Left lobe of liver (tissue), 2 donors: Measurements from ENCODE around the gene WDFY3. TPM values are rescaled to one million over a fixed set of nuclear protein-coding genes. Genes with fewer than 3 reads are reported as not detected.

Experiments used
- ATAC-seq: fragments of 200-7000 bp; cut with Tn5 transposase; one replicate; pipeline ENCODE4 v1.9.1; 2020; ENCODE audit warnings: mild to moderate bottlenecking, moderate library complexity
- DNase-seq: peaks from one replicate; pipeline ENCODE4 v3.0.0-alpha.2; 2020; ENCODE audit warnings: low spot score
- total RNA-seq: library from RNA; stranded (reverse); gene quantifications from one replicate; pipeline ENCODE4 v1.2.1, GENCODE V29; 2021
- donor health status: DM: no; HTN: no; CAD: no; lungs with moderate emphysema.
- donor health status: DM: no; HTN: yes; CAD: no.

Gene WDFY3
- total RNA-seq, 1 donor from 2014 or later = 27.0 TPM

- DNase-seq (no peak), ATAC-seq (no peak)
Measured at GRCh38 chr4:84644087-84644486, 322.4 kb downstream of the WDFY3 start.

GRCh38 chr4:84639145-84639544, 327.3 kb downstream of the WDFY3 start:
- no peak for ATAC-seq

DNA sequence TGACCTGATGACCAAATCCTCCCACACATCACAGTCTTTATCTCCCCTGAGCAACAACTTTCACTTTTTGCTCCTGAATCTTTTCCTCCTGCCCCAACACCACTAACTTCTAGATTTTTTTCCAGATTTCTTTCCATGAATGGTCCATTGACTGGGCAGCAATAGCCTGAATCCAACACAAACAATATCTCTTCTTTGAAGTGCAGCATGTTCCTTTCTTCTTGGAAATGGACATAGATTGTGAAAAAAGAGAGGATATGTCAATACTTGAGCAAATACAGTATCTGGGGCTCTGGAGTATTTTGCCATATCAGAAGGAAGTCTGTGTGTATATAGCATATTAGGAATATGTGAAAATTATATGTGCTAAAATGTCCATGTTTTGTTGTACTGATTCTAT, 328.4 kb downstream of the WDFY3 start:
- ATAC-seq = no peak
- no peak for DNase-seq

More at GRCh38 chr4:84639145-84639544, 327.3 kb downstream of the WDFY3 start:
- DNase-seq = no peak

DNA sequence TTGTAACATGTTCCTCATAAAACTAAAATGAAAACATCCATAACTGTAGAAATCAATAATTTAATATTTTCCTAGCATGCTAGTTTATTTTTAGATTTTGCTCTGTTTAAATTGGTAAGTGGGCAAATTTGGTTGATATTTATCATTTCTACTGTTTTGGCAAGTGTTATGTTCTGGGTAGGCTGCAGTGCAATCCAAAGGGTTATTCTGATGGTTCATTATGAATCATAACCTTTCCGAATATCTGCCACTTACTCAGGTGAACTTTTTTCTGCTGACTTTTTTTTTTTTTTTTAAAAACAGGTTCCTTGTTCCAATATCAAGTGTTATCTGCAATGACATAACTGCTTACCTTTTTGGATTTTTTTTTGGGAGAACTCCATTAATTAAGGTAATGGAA, 331.5 kb downstream of the WDFY3 start:
- DNase-seq = no peak
- ATAC-seq = no peak

DNA sequence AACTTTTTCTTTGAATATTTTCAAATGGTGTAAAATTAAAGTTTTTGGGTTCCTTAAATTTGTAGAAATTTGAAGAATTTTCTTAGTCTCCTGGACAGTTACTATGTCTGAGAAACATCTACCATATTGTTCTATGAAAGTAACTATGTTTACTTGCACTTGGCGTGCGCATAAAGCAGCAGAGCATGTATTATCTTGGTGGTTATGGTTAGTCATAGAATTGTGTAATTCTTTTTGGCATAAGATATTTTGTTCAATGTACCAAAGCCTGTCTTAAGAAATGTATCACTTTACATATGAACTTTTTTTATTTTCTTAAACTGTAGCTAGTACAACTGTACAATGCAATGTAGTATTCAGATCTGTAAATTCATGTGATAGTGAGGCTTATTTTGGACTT, 334.4 kb downstream of the WDFY3 start:
- ATAC-seq (no peak), DNase-seq (no peak)

- ATAC-seq (no peak), DNase-seq (no peak)
Measured at GRCh38 chr4:84631573-84631972, 334.9 kb downstream of the WDFY3 start.

DNA sequence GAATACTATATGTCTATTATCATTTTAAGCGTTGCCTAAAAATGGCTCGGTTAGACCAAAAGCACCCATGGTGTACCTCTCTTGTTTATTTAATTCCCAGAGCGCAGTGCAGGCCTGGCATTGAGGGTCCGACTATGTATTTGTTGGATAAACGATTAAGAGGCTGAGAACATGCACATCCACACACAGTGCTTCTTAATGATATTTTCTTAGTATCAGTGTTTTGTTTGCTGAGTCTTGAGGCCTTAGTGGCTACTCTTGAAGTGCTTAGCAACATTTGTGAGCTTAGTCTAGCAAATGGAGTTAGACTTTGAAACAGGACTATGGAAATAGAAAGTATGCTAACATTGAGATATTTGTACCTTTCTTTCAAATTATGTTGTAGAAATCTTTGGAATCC, 339.8 kb downstream of the WDFY3 start:
- DNase-seq (no peak), ATAC-seq (no peak)

DNA sequence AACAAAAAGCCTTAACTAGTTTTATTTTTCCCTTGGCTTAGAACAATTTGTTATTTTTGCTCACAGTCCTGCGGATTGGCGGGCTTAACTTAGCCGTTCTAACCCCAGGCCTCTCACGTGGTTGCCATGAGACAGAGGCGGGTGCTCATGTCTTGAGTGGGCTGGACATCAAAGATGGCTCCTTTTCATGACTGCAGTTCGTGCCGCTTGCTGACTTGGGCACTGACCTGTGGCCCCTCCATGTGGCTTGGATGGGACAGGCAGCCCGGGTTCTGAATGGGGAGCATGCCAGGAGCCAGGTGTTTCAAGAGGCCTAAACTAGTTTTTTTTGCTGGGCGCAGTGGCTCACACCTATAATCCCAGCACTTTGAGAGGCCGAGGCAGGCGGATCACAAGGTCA, 342.8 kb downstream of the WDFY3 start:
- DNase-seq = no peak
- no peak for ATAC-seq

GRCh38 chr4:84622959-84623358, 343.5 kb downstream of the WDFY3 start:
- no peak for ATAC-seq
- no peak for DNase-seq
